ENCODE data around the gene PLK3. TPM values are rescaled to one million over a fixed set of nuclear protein-coding genes. Genes with fewer than 3 reads are reported as not detected.
"Not testable (repeated sequence)": the region's sequence is repeated elsewhere in the genome, so short reads cannot be mapped to it uniquely, and the experiment has no call there.

PLK3 gene
- total and polyA plus RNA-seq, 9 donors: 4.2 to 68.6 (median 17.5) TPM

GRCh38 chr1:44807364-44808062 is 7.3 kb downstream of the PLK3 start:
- Histone ChIP-seq H3K36me3 (no peaks in the 10 kb centered on the region), H3K27me3 (no peaks in the 10 kb centered on the region), H3K4me3 (peak overlapping the region; percentile 7), H3K4me1 (ENCODE audit: insufficient read depth) (peaks cover 43% of the 10 kb centered on the region), H3K27ac (peak overlapping the region; percentile 99 to 100), H3K9me3 (no peaks in the 10 kb centered on the region)
- TF ChIP-seq EP300 (IDR thresholded peaks at IDR 0.05) (peak; percentile 54), CTCF (IDR thresholded peaks at IDR 0.05) (no peak), POLR2A (IDR thresholded peaks at IDR 0.05) (peak; percentile 46)
- 0 to 2% (median 1%) methylated on average over 16 of the region's 16 CpGs for WGBS, 3 donors
- DNase-seq: peak; percentile 95 to 99 (median 97)
- intact Hi-C loops (cut with DNase I): loop anchor here in 1 of 4 donors (10.0 kb wide), 1 partner anchor 497 kb away; no protein-coding TSS in a partner anchor

- peak; percentile 91 to 93 (median 93) for DNase-seq
- peaks cover 43% of the 10 kb centered on the region for H3K4me1 ChIP-seq (ENCODE audit: insufficient read depth)
- peak within 1 kb of the TSS; percentile 25 for H3K4me3 ChIP-seq
- no peaks in the 10 kb centered on the region for H3K9me3 ChIP-seq
- H3K36me3 ChIP-seq: no peaks in the 10 kb centered on the region
- TF ChIP-seq POLR2A (IDR thresholded peaks at IDR 0.05) (peak; percentile 77), EP300 (IDR thresholded peaks at IDR 0.05) (no peak)
- WGBS, 3 donors: 5 to 7% (median 7%) methylated on average over 23 of the region's 23 CpGs
- H3K27ac ChIP-seq: peak within 1 kb of the TSS; percentile 99 to 100
- H3K27me3 ChIP-seq: no peaks in the 10 kb centered on the region
- intact Hi-C loops (cut with DNase I): loop anchor here in 1 of 4 donors (10.0 kb wide), 1 partner anchor 497 kb away; no protein-coding TSS in a partner anchor
These were observed 8.1 kb downstream of the PLK3 start, which contains the start of gene BTBD19 for GRCh38 chr1:44808063-44808937. TSS of gene BTBD19 (plus strand) at chr1:44808523. CDS start at chr1:44808821, 298 bp downstream.

GRCh38 chr1:44808938-44809917 is 9.1 kb downstream of the PLK3 start:
- intact Hi-C loops (cut with DNase I): loop anchor here in 1 of 4 donors (10.0 kb wide), 1 partner anchor 496 kb away; no protein-coding TSS in a partner anchor
- Histone ChIP-seq H3K36me3 (no peaks in the 10 kb centered on the region), H3K4me1 (ENCODE audit: insufficient read depth) (peaks cover 46% of the 10 kb centered on the region), H3K27ac (peak overlapping the region; percentile 99 to 100), H3K4me3 (peak overlapping the region; percentile 25), H3K9me3 (no peaks in the 10 kb centered on the region), H3K27me3 (no peaks in the 10 kb centered on the region)
- WGBS, 3 donors: 16 to 23% (median 19%) methylated on average over 6 of the region's 6 CpGs
- DNase-seq: peak; percentile 57 to 70 (median 67)
- TF ChIP-seq POLR2A (IDR thresholded peaks at IDR 0.05) (no peak), EP300 (IDR thresholded peaks at IDR 0.05) (peak; percentile 23)

- 43 to 55% (median 45%) methylated on average over 11 to 12 of the region's 12 CpGs for WGBS, 3 donors
These were observed 10.1 kb downstream of the PLK3 start for GRCh38 chr1:44810101-44810761.

GRCh38 chr1:44810762-44811105 is 10.6 kb downstream of the PLK3 start:
- H3K4me1 ChIP-seq (ENCODE audit: insufficient read depth): peaks cover 46% of the 10 kb centered on the region
- H3K27ac ChIP-seq: peak overlapping the region in 1 of 2 donors; percentile 100
- DNase-seq: peak in 2 of 5 donors; percentile 15 to 31
- WGBS, 3 donors: 83 to 91% (median 88%) methylated on average over 4 of the region's 4 CpGs
- intact Hi-C loops (cut with DNase I); H3K36me3 ChIP-seq; H3K4me3 ChIP-seq; H3K9me3 ChIP-seq; H3K27me3 ChIP-seq: not testable (repeated sequence)

More at GRCh38 chr1:44810101-44810761, 10.1 kb downstream of the PLK3 start:
- intact Hi-C loops (cut with DNase I): no loop called here
- no peak for TF ChIP-seq EP300 (IDR thresholded peaks at IDR 0.05)
- TF ChIP-seq CTCF (IDR thresholded peaks at IDR 0.05): no peak
- TF ChIP-seq POLR2A (IDR thresholded peaks at IDR 0.05): no peak
- H3K4me3 ChIP-seq: peak overlapping the region; percentile 19
- no peaks in the 10 kb centered on the region for H3K36me3 ChIP-seq
- H3K27me3 ChIP-seq: no peaks in the 10 kb centered on the region
- H3K4me1 ChIP-seq (ENCODE audit: insufficient read depth): peaks cover 46% of the 10 kb centered on the region
- peak in 4 of 5 donors; percentile 57 to 75 (median 68) for DNase-seq
- no peaks in the 10 kb centered on the region for H3K9me3 ChIP-seq
- H3K27ac ChIP-seq: peak overlapping the region; percentile 99 to 100
